Activated B cell treated with CpG ODN at 0.5 μM for 24 hours (primary cell): ENCODE results near the gene VTI1A. TPM values are rescaled to one million over a fixed set of nuclear protein-coding genes. Genes with fewer than 3 reads are reported as not detected.

Source experiments
- ATAC-seq: fragments of 200-7000 bp; cut with Tn5 transposase; one replicate; pipeline ENCODE4 v1.10.0; 2021; ENCODE audit warnings: low read depth, mild to moderate bottlenecking, moderate library complexity
- CTCF ChIA-PET: fragments of 350-600 bp; sonication (Branson Sonifier 250); formaldehyde crosslinking; loops from one replicate; lab custom pipeline; 2021; ENCODE audit warnings: antibody characterized with exemption; lab: Charles Lee
- POLR2A ChIA-PET: fragments of 350-600 bp; sonication (Branson Sonifier 250); formaldehyde crosslinking; loops from one replicate; lab custom pipeline; 2021; ENCODE audit warnings: antibody characterized with exemption; lab: Charles Lee
- DNase-seq: peaks from one replicate; pipeline ENCODE4 v3.0.0; 2022
- H3K27ac Mint-ChIP-seq: one replicate; pipeline ENCODE4 v1.8.0; 2020; ENCODE audit warnings: mixed read lengths
- H3K27me3 Mint-ChIP-seq: one replicate; pipeline ENCODE4 v1.8.0; 2021; ENCODE audit warnings: mixed read lengths
- H3K36me3 Mint-ChIP-seq: one replicate; pipeline ENCODE4 v1.8.0; 2021; ENCODE audit warnings: low read depth, mixed read lengths
- H3K4me1 Mint-ChIP-seq: one replicate; pipeline ENCODE4 v1.8.0; 2021; ENCODE audit warnings: mixed read lengths
- H3K4me3 Mint-ChIP-seq: one replicate; pipeline ENCODE4 v1.8.0; 2020; ENCODE audit warnings: mild to moderate bottlenecking, mixed read lengths
- H3K9me3 Mint-ChIP-seq: one replicate; pipeline ENCODE4 v1.8.0; 2020; ENCODE audit warnings: mixed read lengths
- intact Hi-C: fragments of 100-400 bp; cut with micrococcal nuclease; formaldehyde crosslinking; loops from one replicate; pipeline ENCODE4 v1.15.1; 2024
- total RNA-seq: library from RNA; stranded (reverse); gene quantifications from 2 replicates; pipeline ENCODE4 v1.2.3, GENCODE V29; 2022
- TF ChIP-seq, protein P1 (sequence below): fragments of 200-600 bp; IDR thresholded peaks from one replicate; pipeline ENCODE4 v1.8.0; 2022; ENCODE audit warnings: antibody characterized with exemption, mild to moderate bottlenecking

VTI1A gene
- total RNA-seq, 1 donor from 2014 or later = 74.0 TPM

GRCh38 chr10:112519133-112519761 is 72.2 kb downstream of the VTI1A start:
- Mint-ChIP-seq H3K4me3 (no peak overlapping the region), H3K4me1 (no peaks in the 10 kb centered on the region), H3K27ac (no peak overlapping the region), H3K27me3 (no peaks in the 10 kb centered on the region), H3K9me3 (no peaks in the 10 kb centered on the region), H3K36me3 (no peaks in the 10 kb centered on the region)
- no peak for ATAC-seq
- TF ChIP-seq, protein P1, sequence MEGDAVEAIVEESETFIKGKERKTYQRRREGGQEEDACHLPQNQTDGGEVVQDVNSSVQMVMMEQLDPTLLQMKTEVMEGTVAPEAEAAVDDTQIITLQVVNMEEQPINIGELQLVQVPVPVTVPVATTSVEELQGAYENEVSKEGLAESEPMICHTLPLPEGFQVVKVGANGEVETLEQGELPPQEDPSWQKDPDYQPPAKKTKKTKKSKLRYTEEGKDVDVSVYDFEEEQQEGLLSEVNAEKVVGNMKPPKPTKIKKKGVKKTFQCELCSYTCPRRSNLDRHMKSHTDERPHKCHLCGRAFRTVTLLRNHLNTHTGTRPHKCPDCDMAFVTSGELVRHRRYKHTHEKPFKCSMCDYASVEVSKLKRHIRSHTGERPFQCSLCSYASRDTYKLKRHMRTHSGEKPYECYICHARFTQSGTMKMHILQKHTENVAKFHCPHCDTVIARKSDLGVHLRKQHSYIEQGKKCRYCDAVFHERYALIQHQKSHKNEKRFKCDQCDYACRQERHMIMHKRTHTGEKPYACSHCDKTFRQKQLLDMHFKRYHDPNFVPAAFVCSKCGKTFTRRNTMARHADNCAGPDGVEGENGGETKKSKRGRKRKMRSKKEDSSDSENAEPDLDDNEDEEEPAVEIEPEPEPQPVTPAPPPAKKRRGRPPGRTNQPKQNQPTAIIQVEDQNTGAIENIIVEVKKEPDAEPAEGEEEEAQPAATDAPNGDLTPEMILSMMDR = no peak
- intact Hi-C loops = no loop called here
- POLR2A ChIA-PET = no interaction called here
- DNase-seq = no peak
- CTCF ChIA-PET = no interaction called here

DNA sequence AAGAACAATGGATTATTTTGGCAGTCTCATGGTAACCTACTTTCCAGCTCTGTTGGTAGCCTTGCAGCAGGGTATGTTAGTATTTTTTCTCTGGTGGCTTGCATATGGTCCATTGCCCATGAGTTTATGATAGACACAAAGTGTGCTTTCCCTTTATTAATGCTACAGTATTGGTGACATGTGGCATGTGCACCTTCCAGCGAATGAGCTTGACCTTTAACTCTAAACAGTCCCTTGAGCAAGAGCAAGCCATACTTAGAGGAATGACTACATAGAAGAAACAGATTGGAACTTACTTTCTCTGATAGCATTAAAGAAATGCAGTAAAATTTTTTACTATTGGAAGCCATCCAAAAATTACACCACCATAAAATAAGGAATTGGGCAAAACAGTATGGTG is 73.9 kb downstream of the VTI1A start:
- TF ChIP-seq, protein P1 = no peak
- Mint-ChIP-seq H3K27ac (no peak overlapping the region), H3K9me3 (no peaks in the 10 kb centered on the region), H3K36me3 (no peaks in the 10 kb centered on the region), H3K4me3 (no peak overlapping the region), H3K4me1 (no peaks in the 10 kb centered on the region), H3K27me3 (no peaks in the 10 kb centered on the region)
- CTCF ChIA-PET = no interaction called here
- intact Hi-C loops = no loop called here
- POLR2A ChIA-PET = no interaction called here
- no peak for DNase-seq
- ATAC-seq = no peak

DNA sequence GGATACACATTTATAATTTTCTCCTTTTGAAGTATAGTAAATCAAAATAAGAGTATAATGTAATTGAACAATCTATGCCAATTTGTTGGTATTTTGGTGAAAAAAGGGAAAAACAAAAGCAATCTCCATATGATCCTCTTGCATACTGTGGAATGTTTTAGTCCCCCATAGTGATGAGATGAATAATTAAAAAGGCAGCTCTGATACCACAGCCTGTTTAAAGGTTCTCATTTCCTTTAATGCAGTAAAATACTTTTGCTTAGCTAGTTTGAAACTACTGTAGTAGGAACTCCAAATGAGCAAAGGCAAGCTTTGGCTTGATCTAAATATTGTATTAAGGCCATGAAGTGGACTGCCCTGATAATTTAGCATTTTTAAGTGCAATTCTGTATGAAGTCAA is 77.6 kb downstream of the VTI1A start:
- POLR2A ChIA-PET = no interaction called here
- peaks cover 15% of the 10 kb centered on the region for H3K36me3 Mint-ChIP-seq
- H3K27me3 Mint-ChIP-seq = no peaks in the 10 kb centered on the region
- H3K27ac Mint-ChIP-seq = no peak overlapping the region
- no peaks in the 10 kb centered on the region for H3K9me3 Mint-ChIP-seq
- H3K4me1 Mint-ChIP-seq = no peaks in the 10 kb centered on the region
- ATAC-seq (no peak), DNase-seq (no peak)
- no peak overlapping the region for H3K4me3 Mint-ChIP-seq
- TF ChIP-seq, protein P1 = no peak
- CTCF ChIA-PET = no interaction called here
- intact Hi-C loops = no loop called here

DNA sequence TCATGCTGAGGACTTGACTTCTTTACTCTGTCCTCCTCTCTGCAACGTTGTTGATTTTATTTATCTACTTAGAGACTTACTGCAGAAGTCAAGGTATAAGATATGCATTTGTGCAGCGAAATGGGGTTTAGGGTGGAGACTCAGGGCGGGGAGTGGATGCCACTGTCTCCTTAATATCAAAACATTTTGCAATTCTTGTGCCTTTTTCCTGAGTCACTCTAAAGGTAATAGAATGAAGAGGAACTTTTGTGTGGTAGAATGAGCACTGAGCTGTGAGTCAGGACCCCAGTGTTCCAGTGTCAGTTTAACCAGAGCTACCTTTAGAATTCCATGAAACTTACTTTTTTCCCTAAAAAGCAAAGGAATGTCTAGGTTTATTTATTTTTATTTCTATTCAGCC is 78.2 kb downstream of the VTI1A start:
- intact Hi-C loops = no loop called here
- CTCF ChIA-PET = no interaction called here
- ATAC-seq (no peak), DNase-seq (no peak)
- Mint-ChIP-seq H3K27me3 (no peaks in the 10 kb centered on the region), H3K27ac (no peak overlapping the region), H3K9me3 (no peaks in the 10 kb centered on the region), H3K4me3 (no peak overlapping the region), H3K4me1 (no peaks in the 10 kb centered on the region), H3K36me3 (peaks cover 15% of the 10 kb centered on the region)
- POLR2A ChIA-PET = no interaction called here
- TF ChIP-seq, protein P1 = no peak

- no peak overlapping the region for H3K27ac Mint-ChIP-seq
- CTCF ChIA-PET = no interaction called here
These were observed 79.1 kb downstream of the VTI1A start for GRCh38 chr10:112526139-112526538.

More at GRCh38 chr10:112526139-112526538, 79.1 kb downstream of the VTI1A start:
- Mint-ChIP-seq H3K4me3 (no peak overlapping the region), H3K27me3 (no peaks in the 10 kb centered on the region), H3K4me1 (peaks cover 7% of the 10 kb centered on the region), H3K36me3 (peaks cover 19% of the 10 kb centered on the region), H3K9me3 (peaks cover 2% of the 10 kb centered on the region)
- TF ChIP-seq, protein P1 = no peak
- intact Hi-C loops = no loop called here
- no peak for ATAC-seq
- DNase-seq = no peak
- POLR2A ChIA-PET = no interaction called here
